HG02571 (cell line): ENCODE data around the gene VSTM5.
"Not testable (repeated sequence)": the region's sequence is repeated elsewhere in the genome, so short reads cannot be mapped to it uniquely, and the experiment has no call there.

ENCODE experiments used
- ATAC-seq: cut with Tn5 transposase; IDR thresholded peaks from one replicate; pipeline ENCODE4 v1.9.1; 2021; ENCODE audit warnings: mild to moderate bottlenecking, moderate library complexity; ENCODE audit not compliant: unreplicated experiment

VSTM5 gene

DNA sequence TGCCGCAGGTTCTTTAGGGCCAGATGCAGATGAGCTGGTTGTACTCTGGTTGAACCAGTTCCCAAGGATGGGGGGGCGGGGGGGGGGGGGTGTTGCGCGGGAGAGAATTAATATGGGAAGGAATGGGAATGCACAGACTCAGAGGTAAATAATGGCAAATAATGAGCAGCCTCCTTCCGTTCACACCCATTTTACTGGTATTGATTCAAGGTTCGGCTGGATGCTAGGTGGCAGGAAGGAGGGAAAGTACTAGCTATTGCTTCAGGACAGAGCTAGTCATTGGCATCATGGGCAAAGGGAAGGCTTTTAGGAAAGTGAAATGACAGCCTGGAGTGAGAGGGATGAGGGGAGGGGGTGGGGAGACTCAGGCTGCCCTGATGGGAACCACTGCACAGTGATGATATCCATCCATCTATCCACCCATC, at the start of gene VSTM5:
Gene VSTM5, minus strand, starts transcription at position 25 of the 425 bp plus-strand sequence. CDS start 116 bp downstream, outside the sequence.
- ATAC-seq, result no peak

DNA sequence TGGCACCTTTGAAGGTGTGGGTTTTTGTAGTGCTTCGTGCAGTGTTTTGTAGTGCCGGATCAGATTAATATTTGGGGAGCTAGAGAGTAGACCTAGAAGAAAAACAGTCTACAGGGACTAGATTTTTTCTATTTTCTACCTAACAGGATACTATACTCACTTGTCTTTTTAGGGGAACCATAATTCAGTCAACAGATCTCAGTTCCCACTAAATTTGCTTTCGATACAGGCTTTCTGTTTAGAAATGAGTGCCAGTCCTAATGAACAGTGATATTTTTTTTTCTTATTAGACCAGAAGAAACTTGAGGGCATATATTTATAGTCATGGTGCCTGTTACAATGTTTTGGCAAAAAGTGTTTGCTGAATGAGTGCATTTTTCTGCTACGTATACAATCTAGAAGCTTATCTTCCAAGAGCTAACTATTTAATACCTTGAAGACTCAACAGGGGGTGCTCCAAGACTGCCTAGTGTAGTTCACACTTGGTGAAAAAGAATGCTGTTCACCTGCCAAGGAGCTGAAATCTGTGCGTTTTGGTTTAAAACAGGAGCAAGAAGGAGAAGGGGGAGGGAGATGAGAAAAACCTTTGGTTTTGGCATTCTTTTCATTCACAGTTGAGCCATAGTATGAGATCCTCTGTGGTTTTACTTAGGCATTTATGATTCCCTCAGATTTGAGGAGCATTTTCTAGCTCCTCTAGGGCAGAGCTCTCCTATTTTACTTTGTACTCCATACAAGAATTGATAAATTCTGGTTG, 44.9 kb upstream of the VSTM5 start:
- no peak for ATAC-seq

GRCh38 chr11:93890391-93891051, 40.1 kb upstream of the VSTM5 start:
- no peak for ATAC-seq

DNA sequence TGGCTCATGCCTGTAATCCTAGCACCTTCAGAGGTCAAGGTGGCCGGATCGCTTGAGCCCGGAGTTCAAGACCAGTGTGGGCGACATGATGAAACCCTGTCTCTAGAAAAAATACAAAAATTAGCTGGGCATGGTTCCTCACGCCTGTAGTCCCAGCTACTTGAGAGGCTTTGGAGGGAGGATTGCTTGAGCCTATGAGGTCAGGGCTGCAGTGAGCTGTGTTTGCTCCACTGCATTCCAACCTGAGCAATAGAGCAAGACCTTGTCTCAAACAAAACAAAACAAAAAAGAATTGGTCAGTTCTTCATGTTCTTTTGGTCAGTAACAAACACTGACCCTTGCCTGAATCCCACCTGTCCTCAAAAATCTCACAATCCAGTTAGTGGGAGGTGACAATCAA, 36.7 kb upstream of the VSTM5 start:
- ATAC-seq, result no peak

- not testable (repeated sequence) for ATAC-seq
Measured at GRCh38 chr11:93879114-93879513, 28.7 kb upstream of the VSTM5 start.

DNA sequence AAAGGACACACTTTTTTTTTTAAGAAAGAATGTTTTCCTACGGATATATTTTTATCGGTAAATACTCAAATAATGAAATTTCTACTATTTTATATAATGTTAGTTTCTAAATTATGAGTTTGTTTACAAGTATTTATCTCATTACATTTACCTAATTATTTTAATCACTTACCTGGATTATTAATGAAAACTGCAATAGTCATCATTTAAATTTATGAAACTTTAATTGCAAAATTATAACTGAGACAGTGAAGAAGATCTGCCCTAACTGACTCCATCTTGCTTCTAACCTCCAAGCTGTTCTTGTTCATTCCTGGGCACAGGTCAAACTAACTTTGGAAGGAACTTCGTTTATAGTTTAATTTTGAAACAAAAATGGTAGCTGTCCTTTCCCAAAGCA, 25.2 kb upstream of the VSTM5 start:
- ATAC-seq, result no peak

DNA sequence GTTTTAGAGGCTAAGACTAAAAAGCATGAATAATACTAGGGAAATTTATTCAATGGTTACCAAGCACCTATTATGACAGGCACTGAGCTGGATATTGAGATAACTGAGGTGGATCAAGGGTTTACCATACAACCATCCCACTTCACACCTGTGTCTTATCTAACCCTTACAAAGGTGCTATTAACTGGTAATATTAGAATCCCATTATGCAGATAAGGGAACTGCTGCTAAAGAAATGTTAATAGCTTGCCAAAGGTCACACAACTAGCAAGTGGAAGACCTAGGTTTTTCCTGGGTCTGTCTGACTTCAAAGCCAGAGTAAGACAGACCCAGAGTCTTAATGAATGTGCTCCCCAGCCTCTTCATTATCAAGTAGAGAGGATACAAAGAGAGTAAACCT, 21.1 kb upstream of the VSTM5 start:
- no peak for ATAC-seq

DNA sequence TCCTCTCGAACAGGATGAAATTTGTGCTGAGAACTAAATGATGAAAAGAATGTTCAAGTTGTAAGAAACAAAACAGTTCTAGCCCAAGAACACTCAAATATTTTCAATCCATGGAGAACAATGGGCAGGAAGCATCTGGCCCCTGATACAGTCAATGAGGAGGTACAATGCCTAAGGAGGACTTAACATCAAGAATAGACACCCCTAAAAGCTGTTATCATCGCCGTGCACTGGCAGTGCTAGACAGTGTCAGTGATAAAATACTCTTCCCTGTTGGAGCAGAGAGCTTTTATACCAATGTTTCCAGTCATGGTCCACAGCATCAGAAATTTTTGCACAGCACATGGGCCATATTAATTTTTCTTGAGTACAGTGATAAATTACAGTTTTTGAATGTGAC, 20.2 kb upstream of the VSTM5 start:
- ATAC-seq, result no peak

DNA sequence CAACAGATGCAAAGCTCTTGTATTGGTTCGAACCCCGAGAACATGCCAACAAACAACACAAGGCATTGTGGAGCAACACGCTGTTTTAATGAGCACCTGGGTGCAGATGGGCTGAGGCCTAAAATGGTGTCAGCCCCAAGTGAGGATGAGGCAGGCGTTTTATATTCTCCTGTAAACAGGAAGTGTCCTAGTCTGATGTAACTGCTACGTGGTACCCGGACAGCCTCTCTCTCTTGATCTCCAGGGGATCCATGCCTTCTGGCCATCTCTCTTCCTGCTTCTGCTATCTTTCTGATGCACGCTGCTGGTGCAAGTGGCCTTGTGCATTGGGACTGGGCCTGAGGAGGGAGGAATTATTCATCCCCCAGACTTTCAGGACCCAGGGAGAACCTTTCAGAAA, 19.4 kb upstream of the VSTM5 start:
- ATAC-seq, result no peak

- not testable (repeated sequence) for ATAC-seq
Measured at GRCh38 chr11:93868404-93868803, 18.0 kb upstream of the VSTM5 start.

GRCh38 chr11:93861808-93862207, 11.4 kb upstream of the VSTM5 start:
- ATAC-seq, result no peak

- ATAC-seq, result no peak
Measured at GRCh38 chr11:93858121-93858775, 7.8 kb upstream of the VSTM5 start.

GRCh38 chr11:93857413-93858120, 7.1 kb upstream of the VSTM5 start:
- no peak for ATAC-seq

GRCh38 chr11:93852242-93852641, 1.8 kb upstream of the VSTM5 start:
- ATAC-seq, result no peak

- no peak for ATAC-seq
Measured at GRCh38 chr11:93849751-93850593, 446 bp downstream of the VSTM5 start.

DNA sequence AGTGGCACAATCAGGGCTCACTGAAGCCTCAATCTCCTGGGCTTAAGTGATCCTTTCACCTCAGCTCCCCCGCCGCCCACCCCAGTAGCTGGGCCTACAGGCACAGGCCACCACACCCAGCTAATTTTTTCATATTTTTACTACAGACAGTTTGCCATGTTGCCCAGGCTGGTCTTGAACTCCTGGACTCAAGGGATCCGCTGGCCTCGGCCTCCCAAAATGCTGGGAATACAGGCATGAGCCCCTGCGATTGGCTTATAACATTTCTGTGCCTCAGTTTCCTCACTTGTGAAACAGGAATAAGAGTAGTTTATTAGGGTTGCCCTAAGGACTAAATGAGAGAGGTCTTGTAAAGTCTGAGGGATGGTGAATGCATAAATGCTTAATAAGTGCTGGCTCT, 1.2 kb downstream of the VSTM5 start:
- no peak for ATAC-seq

DNA sequence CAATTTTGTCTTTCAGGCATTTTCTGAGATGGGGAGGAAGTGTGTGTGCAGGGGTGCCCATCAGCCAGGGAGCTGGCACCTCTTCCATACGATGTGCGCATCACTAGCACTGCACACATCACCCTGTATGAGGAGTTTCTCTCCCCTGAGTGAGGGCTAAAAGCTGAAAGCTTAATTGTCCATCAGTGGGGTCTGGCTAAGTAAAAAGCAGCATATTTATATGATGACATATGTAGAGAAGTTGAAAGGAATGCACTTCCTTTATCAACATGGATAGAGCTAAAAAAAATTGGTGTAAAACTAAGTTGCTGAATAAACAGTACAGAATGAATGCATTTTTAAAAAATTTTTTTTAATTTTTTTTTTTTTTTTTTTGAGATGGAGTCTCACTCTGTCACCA, 4.0 kb downstream of the VSTM5 start:
- no peak for ATAC-seq

GRCh38 chr11:93845181-93846092, 5.0 kb downstream of the VSTM5 start:
- ATAC-seq, result no peak

DNA sequence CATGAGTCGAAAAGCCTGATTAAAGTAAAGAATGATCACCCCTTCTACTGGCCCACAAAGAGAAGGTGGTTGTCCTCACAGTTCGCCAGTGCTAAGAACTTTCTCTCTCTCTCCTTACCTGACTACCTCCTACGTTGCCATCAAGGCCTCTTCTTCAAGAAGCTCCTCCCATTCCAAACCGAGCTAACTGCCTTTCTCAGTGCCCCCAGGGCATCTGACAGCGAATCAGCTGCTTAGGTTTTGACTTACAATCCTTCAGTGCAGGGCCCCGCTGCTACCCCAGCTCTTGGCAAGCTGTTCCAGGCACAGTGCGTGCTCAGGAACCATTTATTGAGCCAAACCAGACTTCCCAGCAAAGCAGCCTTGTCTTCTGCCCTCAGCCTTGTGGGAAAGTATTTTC, 5.8 kb downstream of the VSTM5 start:
- ATAC-seq, result no peak
